GM19397 (cell line): Measurements from ENCODE around the gene NUDCD3.

Experiments used
- ATAC-seq: cut with Tn5 transposase; IDR thresholded peaks from one replicate; pipeline ENCODE4 v1.9.1; 2021; ENCODE audit warnings: mild to moderate bottlenecking, moderate library complexity; ENCODE audit not compliant: unreplicated experiment

Gene NUDCD3

GRCh38 chr7:44402401-44403060 lies 87.9 kb downstream of the NUDCD3 start:
- no peak for ATAC-seq

- ATAC-seq: no peak
Measured at GRCh38 chr7:44401692-44402091, 88.8 kb downstream of the NUDCD3 start.

- ATAC-seq: no peak
Measured at GRCh38 chr7:44400033-44400511, 90.4 kb downstream of the NUDCD3 start.

- ATAC-seq: no peak
Measured at GRCh38 chr7:44398953-44399574, 91.4 kb downstream of the NUDCD3 start.

GRCh38 chr7:44398511-44398911 lies 91.9 kb downstream of the NUDCD3 start:
- no peak for ATAC-seq

GRCh38 chr7:44396931-44397545 lies 93.4 kb downstream of the NUDCD3 start:
- ATAC-seq: no peak

GRCh38 chr7:44396496-44396895 lies 94.0 kb downstream of the NUDCD3 start:
- ATAC-seq: no peak

GRCh38 chr7:44395067-44395466 lies 95.4 kb downstream of the NUDCD3 start:
- no peak for ATAC-seq

GRCh38 chr7:44394636-44395035 lies 95.8 kb downstream of the NUDCD3 start:
- ATAC-seq: no peak

- no peak for ATAC-seq
Measured at GRCh38 chr7:44394112-44394447, 96.4 kb downstream of the NUDCD3 start.

- ATAC-seq: no peak
Measured at GRCh38 chr7:44393238-44394111, 97.0 kb downstream of the NUDCD3 start.

- no peak for ATAC-seq
Measured at GRCh38 chr7:44392618-44393010, 97.8 kb downstream of the NUDCD3 start.

- no peak for ATAC-seq
Measured at GRCh38 chr7:44391746-44392617, 98.5 kb downstream of the NUDCD3 start.

GRCh38 chr7:44391171-44391570 lies 99.3 kb downstream of the NUDCD3 start:
- no peak for ATAC-seq

- no peak for ATAC-seq
Measured at GRCh38 chr7:44390701-44391100, 99.8 kb downstream of the NUDCD3 start.

GRCh38 chr7:44388089-44388970 lies 102.1 kb downstream of the NUDCD3 start:
- ATAC-seq: no peak

GRCh38 chr7:44387389-44387788 lies 103.1 kb downstream of the NUDCD3 start:
- no peak for ATAC-seq

- ATAC-seq: no peak
Measured at GRCh38 chr7:44386139-44386913, 104.1 kb downstream of the NUDCD3 start.
